ENCODE measurements around the gene WDSUB1. TPM values are rescaled to one million over a fixed set of nuclear protein-coding genes. Genes with fewer than 3 reads are reported as not detected.

The WDSUB1 gene
- 2.7 and 5.8 TPM in 2 replicates for total RNA-seq

GRCh38 chr2:159285929-159286708 is at the start of gene WDSUB1:
TSS of gene WDSUB1 (minus strand) at chr2:159286703. CDS start at chr2:159283069, 3,634 bp downstream.

Measured in cardiac atrium fibroblast (primary cell).